Caco-2 (cell line): ENCODE data around the gene TMEM181. TPM values are rescaled to one million over a fixed set of nuclear protein-coding genes. Genes with fewer than 3 reads are reported as not detected.

Experiments used
- BruUV-seq: library from RNA; stranded (reverse); fragments of 400-500 nt; replicated peaks from 2 replicates; lab custom pipeline; 2021; lab: Mats Ljungman, UMichigan
- CTCF ChIA-PET: fragments of 300-600 bp; sonication (Branson Sonifier 250); formaldehyde crosslinking; loops from one replicate; lab custom pipeline; 2022; ENCODE audit warnings: antibody characterized with exemption; lab: Charles Lee
- POLR2A ChIA-PET: fragments of 300-600 bp; sonication (Branson Sonifier 250); formaldehyde crosslinking; loops from one replicate; lab custom pipeline; 2022; ENCODE audit warnings: antibody characterized with exemption; lab: Charles Lee
- DNase-seq, 2 experiments: peaks; one replicate each; pipeline versions ENCODE4 v3.0.0 to v3.0.0-alpha.2; 2020 to 2022
- H3K27me3 ChIP-seq: replicated peaks from 2 replicates; pipeline ENCODE4 v1.6.0; 2011; ENCODE audit warnings: low read length; ENCODE audit not compliant: control insufficient read depth, insufficient read depth
- H3K36me3 ChIP-seq: 2 replicates; pipeline ENCODE4 v1.5.1; 2011; ENCODE audit warnings: low read length; ENCODE audit not compliant: control insufficient read depth, insufficient read depth
- H3K4me1 ChIP-seq: fragments of 250-450 bp; sonication (Bioruptor Pico); 2 replicates; pipeline ENCODE4 v1.5.1; 2020; ENCODE audit warnings: mild to moderate bottlenecking
- H3K4me3 ChIP-seq: 2 replicates; pipeline ENCODE4 v1.5.1; 2011; ENCODE audit warnings: low read depth, mild to moderate bottlenecking, control low read depth, low read length
- H3K9me3 ChIP-seq: fragments of 250-450 bp; sonication (Bioruptor Pico); 2 replicates; pipeline ENCODE4 v1.5.1; 2020; ENCODE audit warnings: mild to moderate bottlenecking, moderate library complexity
- H3K27ac Mint-ChIP-seq: one replicate; pipeline ENCODE4 v1.8.0; 2022; ENCODE audit warnings: mixed read lengths; ENCODE audit not compliant: unreplicated experiment
- H3K27me3 Mint-ChIP-seq: one replicate; pipeline ENCODE4 v1.8.0; 2022; ENCODE audit warnings: mixed read lengths; ENCODE audit not compliant: insufficient read depth, unreplicated experiment
- H3K36me3 Mint-ChIP-seq: one replicate; pipeline ENCODE4 v1.8.0; 2022; ENCODE audit warnings: mild to moderate bottlenecking, mixed read lengths; ENCODE audit not compliant: insufficient read depth, unreplicated experiment
- H3K4me1 Mint-ChIP-seq: one replicate; pipeline ENCODE4 v1.8.0; 2022; ENCODE audit warnings: low read depth, mixed read lengths; ENCODE audit not compliant: unreplicated experiment
- H3K4me3 Mint-ChIP-seq: one replicate; pipeline ENCODE4 v1.8.0; 2022; ENCODE audit warnings: mild to moderate bottlenecking, moderate library complexity, mixed read lengths; ENCODE audit not compliant: unreplicated experiment
- H3K9me3 Mint-ChIP-seq: one replicate; pipeline ENCODE4 v1.8.0; 2022; ENCODE audit warnings: mixed read lengths; ENCODE audit not compliant: unreplicated experiment
- intact Hi-C: fragments of 100-400 bp; cut with micrococcal nuclease; formaldehyde crosslinking; loops from one replicate; pipeline ENCODE4 v1.10.0; 2022; ENCODE audit not compliant: unreplicated experiment
- total RNA-seq: library from RNA; stranded (reverse); gene quantifications from 2 replicates; pipeline ENCODE4 v1.2.3, GENCODE V29; 2022
- TF ChIP-seq, protein P1 (sequence below), 2 experiments: fragments of 200-600 bp in 1 of 2; IDR thresholded peaks; 1 replicate in 1 of 2; 2 replicates in 1 of 2; pipeline versions ENCODE4 v1.5.1 to v1.8.0; 2011 to 2022; ENCODE audit warnings: antibody characterized with exemption in 1 of 2, control low read depth in 1 of 2, inconsistent platforms in 1 of 2, low read depth in 1 of 2, low read length in 1 of 2, mild to moderate bottlenecking in 1 of 2, moderate library complexity in 1 of 2; ENCODE audit not compliant: insufficient read depth in 1 of 2, severe bottlenecking in 1 of 2, unreplicated experiment in 1 of 2

TMEM181 gene
- total RNA-seq, 1 experiment from 2014 or later: 26.7 TPM

DNA sequence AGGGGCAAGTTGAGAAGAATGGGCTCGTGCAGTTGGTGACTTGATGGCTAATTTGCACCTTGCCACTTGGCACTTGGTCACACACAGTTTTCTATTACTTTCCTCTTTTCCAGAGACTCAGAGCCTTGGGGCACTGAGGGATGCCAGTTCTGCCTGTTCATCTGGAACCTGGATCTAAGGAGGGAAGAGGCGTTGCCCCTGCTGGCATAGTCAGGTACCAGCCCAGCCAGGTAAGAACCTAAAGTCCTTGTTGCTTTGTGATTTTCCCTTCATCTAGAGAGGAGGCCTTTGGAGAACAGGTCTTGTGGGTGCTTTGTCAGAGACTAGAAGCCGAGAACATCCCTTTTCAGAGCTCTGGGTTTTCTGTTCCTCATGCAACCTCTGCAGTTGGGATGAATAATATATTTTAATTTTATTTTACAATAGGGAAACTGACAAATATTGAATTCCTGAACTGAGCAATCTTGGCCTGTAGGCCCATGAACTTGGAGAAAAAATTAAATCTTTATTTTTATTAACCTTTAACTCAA is 101.3 kb downstream of the TMEM181 start:
- Histone ChIP-seq H3K9me3 (no peaks in the 10 kb centered on the region), H3K36me3 (no peaks in the 10 kb centered on the region), H3K27me3 (no peaks in the 10 kb centered on the region), H3K4me3 (no peak overlapping the region), H3K4me1 (0 out of 2 replicates have a peak, but pooled peaks cover 3% of the 10 kb centered on the region)
- peaks cover 2% of the 10 kb centered on the region for H3K4me1 Mint-ChIP-seq
- TF ChIP-seq, protein P1, sequence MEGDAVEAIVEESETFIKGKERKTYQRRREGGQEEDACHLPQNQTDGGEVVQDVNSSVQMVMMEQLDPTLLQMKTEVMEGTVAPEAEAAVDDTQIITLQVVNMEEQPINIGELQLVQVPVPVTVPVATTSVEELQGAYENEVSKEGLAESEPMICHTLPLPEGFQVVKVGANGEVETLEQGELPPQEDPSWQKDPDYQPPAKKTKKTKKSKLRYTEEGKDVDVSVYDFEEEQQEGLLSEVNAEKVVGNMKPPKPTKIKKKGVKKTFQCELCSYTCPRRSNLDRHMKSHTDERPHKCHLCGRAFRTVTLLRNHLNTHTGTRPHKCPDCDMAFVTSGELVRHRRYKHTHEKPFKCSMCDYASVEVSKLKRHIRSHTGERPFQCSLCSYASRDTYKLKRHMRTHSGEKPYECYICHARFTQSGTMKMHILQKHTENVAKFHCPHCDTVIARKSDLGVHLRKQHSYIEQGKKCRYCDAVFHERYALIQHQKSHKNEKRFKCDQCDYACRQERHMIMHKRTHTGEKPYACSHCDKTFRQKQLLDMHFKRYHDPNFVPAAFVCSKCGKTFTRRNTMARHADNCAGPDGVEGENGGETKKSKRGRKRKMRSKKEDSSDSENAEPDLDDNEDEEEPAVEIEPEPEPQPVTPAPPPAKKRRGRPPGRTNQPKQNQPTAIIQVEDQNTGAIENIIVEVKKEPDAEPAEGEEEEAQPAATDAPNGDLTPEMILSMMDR (IDR thresholded peaks at IDR 0.05; ENCODE audit: insufficient read depth in 1 of 2, low read depth in 1 of 2, low read length in 1 of 2, severe bottlenecking in 1 of 2, unreplicated experiment in 1 of 2): no peak
- no peak overlapping the region for H3K4me3 Mint-ChIP-seq
- BruUV-seq: no TSS peak
- ChIA-PET CTCF (no interaction called here), POLR2A (no interaction called here)
- no peaks in the 10 kb centered on the region for H3K36me3 Mint-ChIP-seq
- no peak overlapping the region for H3K27ac Mint-ChIP-seq
- no peak for DNase-seq
- no peaks in the 10 kb centered on the region for H3K27me3 Mint-ChIP-seq
- intact Hi-C loops: no loop called here
- no peaks in the 10 kb centered on the region for H3K9me3 Mint-ChIP-seq

DNA sequence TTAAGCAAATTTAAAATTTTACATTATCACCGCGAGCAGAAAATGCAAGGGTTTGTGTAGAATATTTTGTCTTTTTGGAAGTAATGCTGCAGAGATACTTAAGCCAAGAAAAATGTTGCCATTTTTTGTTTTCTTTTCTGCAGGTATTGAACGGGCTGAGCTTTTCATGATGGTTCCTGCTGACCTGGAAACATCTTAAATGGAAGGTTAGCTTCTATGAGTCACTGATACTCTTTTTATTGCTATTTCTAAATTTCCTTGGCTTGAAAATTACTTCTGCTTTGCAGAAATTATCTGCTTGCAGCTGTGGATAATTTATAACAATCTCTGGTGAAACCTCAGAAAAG is 102.7 kb downstream of the TMEM181 start:
- TF ChIP-seq, protein P1 (IDR thresholded peaks at IDR 0.05; ENCODE audit: insufficient read depth in 1 of 2, low read depth in 1 of 2, low read length in 1 of 2, severe bottlenecking in 1 of 2, unreplicated experiment in 1 of 2): no peak
- no peaks in the 10 kb centered on the region for H3K4me1 Mint-ChIP-seq
- DNase-seq: no peak
- POLR2A ChIA-PET: no interaction called here
- H3K9me3 ChIP-seq: no peaks in the 10 kb centered on the region
- no peaks in the 10 kb centered on the region for H3K36me3 ChIP-seq
- peaks cover 5% of the 10 kb centered on the region for H3K36me3 Mint-ChIP-seq
- H3K9me3 Mint-ChIP-seq: no peaks in the 10 kb centered on the region
- H3K27ac Mint-ChIP-seq: no peak overlapping the region
- no TSS peak for BruUV-seq
- no peaks in the 10 kb centered on the region; the same call in 1 of the 2 replicates for H3K27me3 ChIP-seq
- no peaks in the 10 kb centered on the region for H3K27me3 Mint-ChIP-seq
- CTCF ChIA-PET: no interaction called here
- no peak overlapping the region for H3K4me3 ChIP-seq
- no peak overlapping the region for H3K4me3 Mint-ChIP-seq
- H3K4me1 ChIP-seq: 0 out of 2 replicates have a peak, but pooled peaks cover 3% of the 10 kb centered on the region
- intact Hi-C loops: no loop called here

DNA sequence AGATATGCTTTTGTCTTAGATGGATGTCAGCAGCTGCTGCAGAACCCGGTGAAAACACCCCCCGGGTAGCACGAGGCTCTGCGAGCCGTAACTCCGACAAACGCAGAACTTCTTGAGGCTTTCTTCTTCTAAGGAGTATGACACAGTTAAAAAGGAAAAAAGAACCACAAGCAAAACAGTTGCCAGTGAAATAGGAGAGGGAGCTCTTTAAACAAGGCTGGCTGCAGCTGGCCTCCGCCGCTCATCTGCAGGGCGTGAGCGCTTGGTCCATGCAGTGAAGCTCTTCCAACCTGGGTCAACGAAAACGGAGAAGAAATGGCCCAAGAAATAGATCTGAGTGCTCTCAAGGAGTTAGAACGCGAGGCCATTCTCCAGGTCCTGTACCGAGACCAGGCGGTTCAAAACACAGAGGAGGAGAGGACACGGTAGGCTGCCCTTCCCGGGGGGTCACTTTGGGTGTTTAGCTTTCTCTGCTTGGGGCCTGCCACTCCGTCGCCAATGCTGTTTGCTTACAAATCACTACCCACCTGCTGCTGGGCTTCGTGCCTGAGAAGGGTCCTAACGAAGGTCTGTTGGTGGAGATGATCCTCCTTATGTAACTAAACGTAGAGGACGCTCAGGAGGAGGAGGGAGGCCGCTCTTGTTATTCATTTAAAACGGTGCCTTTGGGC is 103.2 kb downstream of the TMEM181 start:
- POLR2A ChIA-PET: no interaction called here

More for the DNA sequence above, 103.2 kb downstream of the TMEM181 start:
- intact Hi-C loops: no loop called here
- Mint-ChIP-seq H3K27me3 (no peaks in the 10 kb centered on the region), H3K36me3 (peaks cover 5% of the 10 kb centered on the region), H3K4me1 (no peaks in the 10 kb centered on the region), H3K9me3 (no peaks in the 10 kb centered on the region), H3K27ac (no peak overlapping the region), H3K4me3 (no peak overlapping the region)
- TF ChIP-seq, protein P1 (IDR thresholded peaks at IDR 0.05; ENCODE audit: insufficient read depth in 1 of 2, low read depth in 1 of 2, low read length in 1 of 2, severe bottlenecking in 1 of 2, unreplicated experiment in 1 of 2): no peak
- no peak overlapping the region for H3K4me3 ChIP-seq
- BruUV-seq: no TSS peak
- H3K4me1 ChIP-seq: 0 out of 2 replicates have a peak, but pooled peaks cover 3% of the 10 kb centered on the region
- H3K27me3 ChIP-seq: no peaks in the 10 kb centered on the region; the same call in 1 of the 2 replicates
- no peak for DNase-seq
- CTCF ChIA-PET: interaction anchor here (0.6 to 1.1 kb wide), 2 partner anchors 28 to 40 kb away, joined by 3 to 6 read pairs; no protein-coding TSS in a partner anchor
- no peaks in the 10 kb centered on the region for H3K36me3 ChIP-seq
- H3K9me3 ChIP-seq: no peaks in the 10 kb centered on the region
